Measurements from ENCODE around the gene PLEKHH2.

The PLEKHH2 gene

GRCh38 chr2:43612944-43613343, 24.1 kb upstream of the PLEKHH2 start:
- TF ChIP-seq POLR2AphosphoS5 (IDR thresholded peaks at IDR 0.05; ENCODE audit: low read depth, low read length) (no peak), SIN3A (IDR thresholded peaks at IDR 0.05; ENCODE audit: borderline replicate concordance, insufficient read depth, low read length) (no peak), TAF1 (IDR thresholded peaks at IDR 0.05; ENCODE audit: borderline replicate concordance, insufficient read depth, low read length) (no peak), REST (IDR thresholded peaks at IDR 0.05; ENCODE audit: insufficient read depth in 1 of 2, low read depth in 2 of 2, low read length in 2 of 2) (no peak), FOXP2 (optimal IDR thresholded peaks at IDR 0.05; ENCODE audit: borderline replicate concordance, extremely low read depth, extremely low read length, insufficient read depth) (no peak)

- no peak for TF ChIP-seq FOXP2 (optimal IDR thresholded peaks at IDR 0.05; ENCODE audit: borderline replicate concordance, extremely low read depth, extremely low read length, insufficient read depth)
- no peak for TF ChIP-seq SIN3A (IDR thresholded peaks at IDR 0.05; ENCODE audit: borderline replicate concordance, insufficient read depth, low read length)
- TF ChIP-seq POLR2AphosphoS5 (IDR thresholded peaks at IDR 0.05; ENCODE audit: low read depth, low read length), result no peak
- TF ChIP-seq TAF1 (IDR thresholded peaks at IDR 0.05; ENCODE audit: borderline replicate concordance, insufficient read depth, low read length), result no peak
- no peak for TF ChIP-seq REST (IDR thresholded peaks at IDR 0.05; ENCODE audit: insufficient read depth in 1 of 2, low read depth in 2 of 2, low read length in 2 of 2)
These were observed 19.9 kb upstream of the PLEKHH2 start for GRCh38 chr2:43616967-43617680.

- TF ChIP-seq TAF1 (IDR thresholded peaks at IDR 0.05; ENCODE audit: borderline replicate concordance, insufficient read depth, low read length), result no peak
- no peak for TF ChIP-seq REST (IDR thresholded peaks at IDR 0.05; ENCODE audit: insufficient read depth in 1 of 2, low read depth in 2 of 2, low read length in 2 of 2)
- TF ChIP-seq SIN3A (IDR thresholded peaks at IDR 0.05; ENCODE audit: borderline replicate concordance, insufficient read depth, low read length), result no peak
- TF ChIP-seq POLR2AphosphoS5 (IDR thresholded peaks at IDR 0.05; ENCODE audit: low read depth, low read length), result no peak
- TF ChIP-seq FOXP2 (optimal IDR thresholded peaks at IDR 0.05; ENCODE audit: borderline replicate concordance, extremely low read depth, extremely low read length, insufficient read depth), result no peak
These were observed 17.5 kb upstream of the PLEKHH2 start for GRCh38 chr2:43619511-43619910.

GRCh38 chr2:43622931-43623451, 14.1 kb upstream of the PLEKHH2 start:
- TF ChIP-seq FOXP2 (optimal IDR thresholded peaks at IDR 0.05; ENCODE audit: borderline replicate concordance, extremely low read depth, extremely low read length, insufficient read depth) (no peak), TAF1 (IDR thresholded peaks at IDR 0.05; ENCODE audit: borderline replicate concordance, insufficient read depth, low read length) (no peak), REST (IDR thresholded peaks at IDR 0.05; ENCODE audit: insufficient read depth in 1 of 2, low read depth in 2 of 2, low read length in 2 of 2) (no peak), SIN3A (IDR thresholded peaks at IDR 0.05; ENCODE audit: borderline replicate concordance, insufficient read depth, low read length) (no peak), POLR2AphosphoS5 (IDR thresholded peaks at IDR 0.05; ENCODE audit: low read depth, low read length) (no peak)

Measured in PFSK-1 (cell line).